GM18907 (cell line): ENCODE measurements around the gene PCNX2.
"Not testable (repeated sequence)": the region's sequence is repeated elsewhere in the genome, so short reads cannot be mapped to it uniquely, and the experiment has no call there.

Experiments
- ATAC-seq: cut with Tn5 transposase; IDR thresholded peaks from one replicate; pipeline ENCODE4 v1.9.1; 2021; ENCODE audit warnings: mild to moderate bottlenecking, moderate library complexity; ENCODE audit not compliant: unreplicated experiment

PCNX2 gene

GRCh38 chr1:233179638-233180037 lies 115.9 kb downstream of the PCNX2 start:
- ATAC-seq: not testable (repeated sequence)

- ATAC-seq: no peak
Observed at GRCh38 chr1:233172201-233172600, 123.3 kb downstream of the PCNX2 start.

GRCh38 chr1:233170741-233171140 lies 124.8 kb downstream of the PCNX2 start:
- no peak for ATAC-seq

GRCh38 chr1:233168384-233168783 lies 127.1 kb downstream of the PCNX2 start:
- no peak for ATAC-seq

- ATAC-seq: no peak
Observed at GRCh38 chr1:233166896-233167295, 128.6 kb downstream of the PCNX2 start.

- ATAC-seq: no peak
Observed at GRCh38 chr1:233163696-233164095, 131.8 kb downstream of the PCNX2 start.

- no peak for ATAC-seq
Observed at GRCh38 chr1:233158322-233158721, 137.2 kb downstream of the PCNX2 start.

- no peak for ATAC-seq
Observed at GRCh38 chr1:233157245-233157644, 138.3 kb downstream of the PCNX2 start.

GRCh38 chr1:233151861-233152260 lies 143.7 kb downstream of the PCNX2 start:
- no peak for ATAC-seq

- no peak for ATAC-seq
Observed at GRCh38 chr1:233144434-233144833, 151.1 kb downstream of the PCNX2 start.

GRCh38 chr1:233143241-233143640 lies 152.3 kb downstream of the PCNX2 start:
- no peak for ATAC-seq

- ATAC-seq: no peak
Observed at GRCh38 chr1:233140974-233141373, 154.6 kb downstream of the PCNX2 start.

GRCh38 chr1:233140499-233140898 lies 155.0 kb downstream of the PCNX2 start:
- ATAC-seq: no peak

- ATAC-seq: no peak
Observed at GRCh38 chr1:233138788-233139585, 156.5 kb downstream of the PCNX2 start.

GRCh38 chr1:233135833-233136232 lies 159.7 kb downstream of the PCNX2 start:
- ATAC-seq: no peak

GRCh38 chr1:233132445-233132844 lies 163.1 kb downstream of the PCNX2 start:
- ATAC-seq: no peak

- ATAC-seq: not testable (repeated sequence)
Observed at GRCh38 chr1:233129031-233129430, 166.5 kb downstream of the PCNX2 start.

GRCh38 chr1:233127157-233127556 lies 168.4 kb downstream of the PCNX2 start:
- ATAC-seq: no peak

GRCh38 chr1:233122779-233123178 lies 172.7 kb downstream of the PCNX2 start:
- ATAC-seq: no peak

- no peak for ATAC-seq
Observed at GRCh38 chr1:233121947-233122559, 173.5 kb downstream of the PCNX2 start.

GRCh38 chr1:233114860-233115259 lies 180.7 kb downstream of the PCNX2 start:
- ATAC-seq: no peak

- ATAC-seq: no peak
Observed at GRCh38 chr1:233114159-233114558, 181.4 kb downstream of the PCNX2 start.
